Activated CD8-positive, alpha-beta memory T cell treated with anti-CD3 and anti-CD28 coated beads, Interleukin-2, amount 50 U/mL, for 48 hours (primary cell): ENCODE results near the gene SOX8.
"Not testable (repeated sequence)": the region's sequence is repeated elsewhere in the genome, so short reads cannot be mapped to it uniquely, and the experiment has no call there.

ENCODE experiments used
- DNase-seq: peaks from one replicate; pipeline ENCODE4 v3.0.0-alpha.2; 2020

Gene SOX8

GRCh38 chr16:1009358-1010150 is 28.0 kb downstream of the SOX8 start:
- no peak for DNase-seq

- no peak for DNase-seq
These were observed 28.7 kb downstream of the SOX8 start for GRCh38 chr16:1010251-1010650.

- no peak for DNase-seq
These were observed 29.2 kb downstream of the SOX8 start for GRCh38 chr16:1010815-1011214.

- no peak for DNase-seq
These were observed 29.9 kb downstream of the SOX8 start for GRCh38 chr16:1011316-1012082.

- no peak for DNase-seq
These were observed 30.6 kb downstream of the SOX8 start for GRCh38 chr16:1012135-1012534.

GRCh38 chr16:1012722-1013592 is 31.4 kb downstream of the SOX8 start:
- no peak for DNase-seq

- DNase-seq: no peak
These were observed 32.0 kb downstream of the SOX8 start for GRCh38 chr16:1013593-1013900.

GRCh38 chr16:1014221-1014620 is 32.7 kb downstream of the SOX8 start:
- DNase-seq: no peak

- no peak for DNase-seq
These were observed 33.4 kb downstream of the SOX8 start for GRCh38 chr16:1014771-1015495.

GRCh38 chr16:1018447-1019198 is 37.1 kb downstream of the SOX8 start:
- DNase-seq: no peak

- DNase-seq: no peak
These were observed 37.9 kb downstream of the SOX8 start for GRCh38 chr16:1019231-1020090.

GRCh38 chr16:1020091-1020399 is 38.5 kb downstream of the SOX8 start:
- no peak for DNase-seq

GRCh38 chr16:1020591-1020990 is 39.0 kb downstream of the SOX8 start:
- no peak for DNase-seq

- DNase-seq: no peak
These were observed 40.1 kb downstream of the SOX8 start for GRCh38 chr16:1021553-1022160.

- DNase-seq: no peak
These were observed 40.9 kb downstream of the SOX8 start for GRCh38 chr16:1022466-1022865.

- no peak for DNase-seq
These were observed 42.6 kb downstream of the SOX8 start for GRCh38 chr16:1024138-1024537.

GRCh38 chr16:1025183-1025809 is 43.7 kb downstream of the SOX8 start:
- not testable (repeated sequence) for DNase-seq

- DNase-seq: no peak
These were observed 44.6 kb downstream of the SOX8 start for GRCh38 chr16:1026057-1026783.

GRCh38 chr16:1026784-1027500 is 45.4 kb downstream of the SOX8 start:
- DNase-seq: no peak
